GM12874 (cell line): Measurements from ENCODE around the gene NMRAL1.

Experiments used
- TF ChIP-seq, protein P1 (sequence below): IDR thresholded peaks from 2 replicates; pipeline ENCODE4 v1.5.1; 2011; ENCODE audit warnings: low read depth, mild to moderate bottlenecking, control low read depth, low read length, moderate library complexity; ENCODE audit not compliant: insufficient read depth

Gene NMRAL1

GRCh38 chr16:4500272-4500671, 25.8 kb upstream of the NMRAL1 start:
- TF ChIP-seq, protein P1, sequence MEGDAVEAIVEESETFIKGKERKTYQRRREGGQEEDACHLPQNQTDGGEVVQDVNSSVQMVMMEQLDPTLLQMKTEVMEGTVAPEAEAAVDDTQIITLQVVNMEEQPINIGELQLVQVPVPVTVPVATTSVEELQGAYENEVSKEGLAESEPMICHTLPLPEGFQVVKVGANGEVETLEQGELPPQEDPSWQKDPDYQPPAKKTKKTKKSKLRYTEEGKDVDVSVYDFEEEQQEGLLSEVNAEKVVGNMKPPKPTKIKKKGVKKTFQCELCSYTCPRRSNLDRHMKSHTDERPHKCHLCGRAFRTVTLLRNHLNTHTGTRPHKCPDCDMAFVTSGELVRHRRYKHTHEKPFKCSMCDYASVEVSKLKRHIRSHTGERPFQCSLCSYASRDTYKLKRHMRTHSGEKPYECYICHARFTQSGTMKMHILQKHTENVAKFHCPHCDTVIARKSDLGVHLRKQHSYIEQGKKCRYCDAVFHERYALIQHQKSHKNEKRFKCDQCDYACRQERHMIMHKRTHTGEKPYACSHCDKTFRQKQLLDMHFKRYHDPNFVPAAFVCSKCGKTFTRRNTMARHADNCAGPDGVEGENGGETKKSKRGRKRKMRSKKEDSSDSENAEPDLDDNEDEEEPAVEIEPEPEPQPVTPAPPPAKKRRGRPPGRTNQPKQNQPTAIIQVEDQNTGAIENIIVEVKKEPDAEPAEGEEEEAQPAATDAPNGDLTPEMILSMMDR: no peak

- TF ChIP-seq, protein P1: no peak
Observed at GRCh38 chr16:4499196-4499555, 24.8 kb upstream of the NMRAL1 start.

- TF ChIP-seq, protein P1: no peak
Observed at GRCh38 chr16:4498546-4499195, 24.2 kb upstream of the NMRAL1 start.

- TF ChIP-seq, protein P1: no peak
Observed at GRCh38 chr16:4496305-4496704, 21.9 kb upstream of the NMRAL1 start.

GRCh38 chr16:4495766-4496165, 21.3 kb upstream of the NMRAL1 start:
- TF ChIP-seq, protein P1: no peak

- TF ChIP-seq, protein P1: no peak
Observed at GRCh38 chr16:4494746-4495490, 20.5 kb upstream of the NMRAL1 start.

DNA sequence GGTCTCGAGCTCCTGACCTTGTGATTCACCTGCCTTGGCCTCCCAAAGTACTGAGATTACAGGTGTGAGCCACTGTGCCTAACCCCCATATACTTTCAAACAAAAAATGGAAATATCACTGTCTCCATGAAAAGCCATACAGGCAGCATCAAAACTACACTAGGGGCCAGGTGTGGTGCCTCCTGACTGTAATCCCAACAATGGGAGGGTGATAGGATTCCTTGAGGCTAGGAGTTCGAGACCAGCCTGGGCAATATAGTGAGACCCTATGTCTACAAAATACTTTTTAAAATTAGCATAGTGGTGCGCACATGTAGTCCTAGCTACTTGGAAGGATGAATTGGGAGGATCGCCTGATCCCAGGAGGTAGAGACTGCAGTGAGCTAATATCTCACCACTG, 17.5 kb upstream of the NMRAL1 start:
- TF ChIP-seq, protein P1: no peak
